ENCODE results near the gene NUDT4B. TPM values are rescaled to one million over a fixed set of nuclear protein-coding genes. Genes with fewer than 3 reads are reported as not detected.
"Not testable (repeated sequence)": the region's sequence is repeated elsewhere in the genome, so short reads cannot be mapped to it uniquely, and the experiment has no call there.

NUDT4B gene
- total and polyA plus RNA-seq, 8 donors: 0.32 to 2.5 (median 0.90) TPM; not detected in 1

GRCh38 chr1:148749335-148749681 is 734 bp downstream of the NUDT4B start:
- intact Hi-C loops (cut with DNase I); H3K4me3 ChIP-seq; H3K4me1 ChIP-seq; H3K9me3 ChIP-seq; H3K27ac ChIP-seq; H3K27me3 ChIP-seq; H3K36me3 ChIP-seq; DNase-seq: not testable (repeated sequence)
- peak; percentile 96 for ATAC-seq

DNA sequence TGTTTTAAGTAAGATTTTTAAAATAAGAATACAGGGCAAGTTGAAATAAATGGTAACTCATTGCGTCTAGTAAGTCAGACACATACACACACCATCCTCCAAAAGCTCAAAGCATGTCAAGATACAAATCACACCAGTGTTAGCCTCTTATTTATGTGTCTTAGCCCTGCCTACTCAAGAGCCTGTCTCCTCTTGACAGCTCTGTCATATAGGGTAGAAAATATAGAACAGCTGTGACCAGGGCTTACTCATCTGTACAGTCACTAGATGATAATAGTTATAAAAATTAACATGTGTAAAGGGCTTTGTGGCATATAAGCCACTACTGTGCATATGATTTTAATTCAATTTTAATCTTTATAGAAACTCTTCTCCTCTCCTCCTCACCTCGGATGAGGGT is 7.7 kb downstream of the NUDT4B start:
- H3K9me3 ChIP-seq; H3K4me1 ChIP-seq; H3K27ac ChIP-seq; H3K36me3 ChIP-seq; ATAC-seq; intact Hi-C loops (cut with DNase I); H3K27me3 ChIP-seq; H3K4me3 ChIP-seq; DNase-seq: not testable (repeated sequence)

GRCh38 chr1:148757446-148757845 is 8.9 kb downstream of the NUDT4B start:
- H3K4me3 ChIP-seq; DNase-seq; H3K4me1 ChIP-seq; H3K27me3 ChIP-seq; H3K9me3 ChIP-seq; H3K27ac ChIP-seq; H3K36me3 ChIP-seq; intact Hi-C loops (cut with DNase I): not testable (repeated sequence)
- peak; percentile 62 for ATAC-seq

DNA sequence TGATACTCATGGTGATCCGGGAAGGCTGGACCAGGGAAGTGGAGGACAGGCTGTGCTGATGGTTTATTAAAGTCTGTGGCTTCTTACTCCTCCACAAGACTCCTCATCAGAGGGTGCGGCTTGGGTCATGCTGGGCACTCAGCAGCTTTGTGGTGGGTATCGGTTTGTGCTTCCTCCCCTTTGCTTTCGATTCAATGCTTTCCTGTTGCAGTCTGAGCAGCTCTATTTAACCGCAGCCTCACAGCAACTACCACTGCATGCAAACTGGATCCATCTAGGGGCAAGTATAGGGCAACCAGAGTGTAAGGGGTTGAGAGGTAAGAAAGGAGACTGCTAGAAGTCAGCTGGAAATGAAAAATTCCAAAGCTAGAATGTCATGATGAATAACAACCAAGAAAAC is 9.8 kb downstream of the NUDT4B start:
- intact Hi-C loops (cut with DNase I); H3K27me3 ChIP-seq; DNase-seq; H3K9me3 ChIP-seq; H3K27ac ChIP-seq; H3K4me1 ChIP-seq; H3K4me3 ChIP-seq; H3K36me3 ChIP-seq: not testable (repeated sequence)
- ATAC-seq: peak; percentile 44

GRCh38 chr1:148758925-148759324 is 10.4 kb downstream of the NUDT4B start:
- peak; percentile 21 for ATAC-seq
- not testable (repeated sequence) for DNase-seq

GRCh38 chr1:148759749-148760148 is 11.2 kb downstream of the NUDT4B start:
- DNase-seq: peak in 1 of 4 donors; percentile 27
- intact Hi-C loops (cut with DNase I); H3K27ac ChIP-seq; H3K9me3 ChIP-seq; H3K36me3 ChIP-seq; H3K4me1 ChIP-seq; H3K4me3 ChIP-seq; H3K27me3 ChIP-seq; ATAC-seq: not testable (repeated sequence)

More at GRCh38 chr1:148758925-148759324, 10.4 kb downstream of the NUDT4B start:
- H3K4me1 ChIP-seq; H3K27ac ChIP-seq; H3K36me3 ChIP-seq; intact Hi-C loops (cut with DNase I); H3K27me3 ChIP-seq; H3K9me3 ChIP-seq; H3K4me3 ChIP-seq: not testable (repeated sequence)

- H3K36me3 ChIP-seq; H3K9me3 ChIP-seq; H3K27ac ChIP-seq; H3K4me1 ChIP-seq; H3K27me3 ChIP-seq; H3K4me3 ChIP-seq; intact Hi-C loops (cut with DNase I); DNase-seq: not testable (repeated sequence)
- ATAC-seq: peak; percentile 71
These were observed 11.6 kb downstream of the NUDT4B start for GRCh38 chr1:148760206-148760605.

GRCh38 chr1:148761360-148761759 is 12.8 kb downstream of the NUDT4B start:
- H3K9me3 ChIP-seq; H3K4me1 ChIP-seq; H3K4me3 ChIP-seq; H3K27ac ChIP-seq; DNase-seq; H3K27me3 ChIP-seq; intact Hi-C loops (cut with DNase I); H3K36me3 ChIP-seq: not testable (repeated sequence)
- ATAC-seq: peak; percentile 62

DNA sequence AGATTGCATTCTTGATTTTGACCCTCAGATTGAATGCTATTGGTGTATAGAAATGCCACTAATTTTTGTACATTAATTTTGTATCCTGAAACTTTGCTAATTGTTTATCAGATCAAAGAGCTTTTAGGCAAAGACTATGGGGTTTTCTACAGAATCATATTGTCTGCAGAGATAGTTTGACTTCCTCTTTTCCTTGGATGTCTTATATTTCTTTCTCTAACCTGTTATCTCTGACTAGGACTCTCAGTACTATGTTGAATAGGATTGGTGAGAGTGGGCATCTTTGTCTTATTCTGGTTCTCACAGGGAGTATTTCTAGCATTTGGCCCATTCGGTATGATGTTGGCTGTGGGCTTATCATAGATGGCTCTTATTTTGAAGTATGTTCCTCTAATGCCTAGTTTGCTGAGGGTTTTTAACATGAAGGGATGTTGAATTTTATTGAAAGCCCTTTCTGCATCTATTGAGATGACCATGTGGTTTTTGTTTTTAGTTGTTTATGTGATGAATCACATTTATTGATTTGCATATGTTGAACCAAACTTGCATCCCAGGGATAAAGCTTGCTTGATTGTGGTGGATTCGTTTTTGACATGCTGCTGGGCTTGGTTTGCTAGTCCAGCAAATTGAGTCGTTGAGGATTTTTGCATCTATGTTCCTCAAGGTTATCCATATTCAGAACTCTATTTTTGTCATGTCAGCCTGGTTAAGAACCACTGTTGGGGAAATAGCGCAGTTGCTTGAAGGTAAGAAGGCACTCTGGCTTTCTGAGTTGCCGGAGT is 16.9 kb downstream of the NUDT4B start:
- intact Hi-C loops (cut with DNase I); H3K27ac ChIP-seq; H3K27me3 ChIP-seq; H3K36me3 ChIP-seq; H3K4me1 ChIP-seq; H3K9me3 ChIP-seq; ATAC-seq; DNase-seq; H3K4me3 ChIP-seq: not testable (repeated sequence)

DNA sequence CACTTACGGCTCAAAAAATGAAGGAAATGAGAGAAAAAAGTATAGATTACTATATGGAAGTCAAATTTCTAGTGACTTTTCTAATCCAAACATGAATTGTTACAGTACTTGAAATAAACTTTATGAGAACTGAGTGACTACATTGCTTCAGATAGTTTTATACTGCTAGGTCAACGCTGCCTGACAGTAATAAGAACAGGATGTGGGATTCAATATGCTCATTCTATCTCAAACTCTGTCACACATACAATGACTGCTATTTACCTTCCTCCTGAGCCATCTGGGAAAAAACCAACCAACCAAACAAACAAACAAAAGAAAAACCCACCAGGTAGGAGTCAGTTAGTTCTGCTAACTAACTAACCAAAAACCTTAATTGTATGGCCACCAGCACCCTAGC is 20.0 kb downstream of the NUDT4B start:
- H3K4me3 ChIP-seq; ATAC-seq; H3K36me3 ChIP-seq; intact Hi-C loops (cut with DNase I); H3K27me3 ChIP-seq; H3K27ac ChIP-seq; H3K9me3 ChIP-seq; H3K4me1 ChIP-seq; DNase-seq: not testable (repeated sequence)

DNA sequence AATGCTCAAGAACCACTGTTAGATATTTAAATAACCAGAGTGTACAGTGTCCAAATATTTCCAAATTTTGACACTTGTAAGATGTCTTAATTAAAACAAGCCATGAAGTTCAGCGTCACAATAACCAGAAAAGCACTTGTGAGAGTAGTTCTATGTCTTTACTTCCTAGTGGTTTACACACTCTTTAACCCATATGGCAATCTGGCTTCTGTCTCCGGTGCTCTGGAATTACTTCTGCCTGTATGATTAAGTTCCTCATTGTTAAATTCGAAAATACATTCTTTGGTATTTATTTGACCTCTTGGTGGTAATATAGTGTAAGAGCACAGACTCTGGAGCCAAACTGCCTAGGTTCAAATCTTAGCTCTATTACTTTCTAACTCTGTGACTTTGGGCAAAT is 20.9 kb downstream of the NUDT4B start:
- intact Hi-C loops (cut with DNase I); H3K36me3 ChIP-seq; H3K9me3 ChIP-seq; H3K27ac ChIP-seq; DNase-seq; H3K27me3 ChIP-seq; H3K4me1 ChIP-seq; H3K4me3 ChIP-seq: not testable (repeated sequence)
- ATAC-seq: peak; percentile 20

DNA sequence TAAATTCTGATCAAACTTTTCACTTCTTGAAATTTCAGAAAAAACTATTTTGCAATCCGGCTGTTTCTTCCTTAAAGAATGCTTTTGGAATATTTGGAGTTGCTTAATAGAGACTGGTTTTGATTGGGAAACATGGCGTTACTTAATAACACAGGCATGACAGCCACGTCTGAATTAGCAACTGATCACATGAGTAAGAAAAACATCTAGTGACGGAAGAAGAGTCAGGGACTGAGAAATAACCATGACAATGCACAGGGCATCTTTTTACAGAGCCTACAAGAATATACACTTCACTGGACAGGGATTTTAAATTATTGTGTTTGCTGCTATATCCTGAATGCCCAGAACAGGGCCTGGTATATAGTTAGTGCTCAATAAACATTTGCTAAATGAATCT is 25.1 kb downstream of the NUDT4B start:
- H3K36me3 ChIP-seq; H3K27me3 ChIP-seq; H3K9me3 ChIP-seq; H3K27ac ChIP-seq; H3K4me1 ChIP-seq; intact Hi-C loops (cut with DNase I); DNase-seq; H3K4me3 ChIP-seq: not testable (repeated sequence)
- peak; percentile 80 for ATAC-seq

DNA sequence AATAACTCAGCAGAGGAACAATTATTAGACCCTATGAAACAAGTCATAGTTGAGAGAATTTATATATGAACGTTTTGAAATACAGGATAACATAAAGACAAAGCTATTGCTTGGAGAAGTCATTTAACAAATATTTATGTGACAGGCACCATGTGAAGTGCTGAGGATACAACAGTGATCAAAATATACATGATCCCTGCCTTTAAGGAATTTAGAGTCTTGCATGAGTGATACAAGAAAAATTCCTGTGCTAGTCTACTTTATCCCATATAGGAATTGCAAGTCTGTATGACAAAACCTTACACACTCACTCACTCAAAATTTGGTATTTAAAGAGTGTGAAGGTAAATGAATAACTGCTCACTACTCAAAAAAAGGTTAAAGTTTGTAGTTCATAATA is 25.5 kb downstream of the NUDT4B start:
- H3K9me3 ChIP-seq; intact Hi-C loops (cut with DNase I); H3K27ac ChIP-seq; H3K27me3 ChIP-seq; H3K36me3 ChIP-seq; DNase-seq; H3K4me1 ChIP-seq; H3K4me3 ChIP-seq; ATAC-seq: not testable (repeated sequence)

- DNase-seq; intact Hi-C loops (cut with DNase I): not testable (repeated sequence)
These were observed 26.7 kb downstream of the NUDT4B start for GRCh38 chr1:148775263-148775662.

More at GRCh38 chr1:148775263-148775662, 26.7 kb downstream of the NUDT4B start:
- H3K27me3 ChIP-seq, H3K27ac ChIP-seq, H3K4me1 ChIP-seq, H3K4me3 ChIP-seq, H3K9me3 ChIP-seq, H3K36me3 ChIP-seq, ATAC-seq: not testable (repeated sequence)
